GM21737 (cell line): Measurements from ENCODE around the gene CFAP45.

Source experiments
- ATAC-seq: cut with Tn5 transposase; IDR thresholded peaks from one replicate; pipeline ENCODE4 v1.9.1; 2021; ENCODE audit warnings: mild to moderate bottlenecking, moderate library complexity; ENCODE audit not compliant: unreplicated experiment

Gene CFAP45

DNA sequence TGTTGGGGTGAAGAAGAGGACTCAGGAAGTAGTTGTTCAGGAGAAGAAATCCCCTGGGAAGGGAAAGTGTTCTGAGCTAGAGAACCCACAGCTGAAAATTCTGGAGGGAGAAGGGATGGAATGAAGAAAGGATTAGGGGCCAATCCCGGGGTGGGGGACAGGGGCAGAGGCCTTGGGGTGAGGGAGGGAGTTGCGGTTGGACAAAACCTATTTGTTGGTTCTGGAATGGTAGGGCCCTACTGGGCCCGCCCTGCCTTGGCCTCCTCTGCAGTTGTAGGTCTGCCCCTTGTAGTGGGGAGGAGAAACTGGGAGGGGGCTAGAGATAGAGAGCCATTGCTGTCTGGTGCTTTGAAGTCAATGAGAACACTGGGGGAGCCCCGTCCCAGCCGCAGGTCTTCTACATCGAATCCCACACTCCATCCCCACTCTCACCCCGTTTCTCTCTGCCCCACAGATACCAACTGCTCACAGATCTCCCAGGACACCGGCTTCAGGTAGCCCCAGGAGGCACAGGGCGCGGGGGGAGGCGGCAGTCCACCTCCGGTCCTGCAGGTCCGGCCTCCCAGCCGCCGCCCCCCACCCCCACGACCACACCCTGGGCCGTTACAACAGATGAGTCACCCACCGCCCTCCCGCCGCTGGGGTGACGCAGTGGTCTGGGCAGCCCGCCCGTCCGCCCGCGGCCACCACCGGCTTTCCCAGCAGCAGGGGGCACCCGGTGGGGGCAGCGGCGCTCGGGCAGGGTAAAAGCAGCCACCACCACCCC lies 24.2 kb upstream of the CFAP45 start:
- ATAC-seq = no peak

DNA sequence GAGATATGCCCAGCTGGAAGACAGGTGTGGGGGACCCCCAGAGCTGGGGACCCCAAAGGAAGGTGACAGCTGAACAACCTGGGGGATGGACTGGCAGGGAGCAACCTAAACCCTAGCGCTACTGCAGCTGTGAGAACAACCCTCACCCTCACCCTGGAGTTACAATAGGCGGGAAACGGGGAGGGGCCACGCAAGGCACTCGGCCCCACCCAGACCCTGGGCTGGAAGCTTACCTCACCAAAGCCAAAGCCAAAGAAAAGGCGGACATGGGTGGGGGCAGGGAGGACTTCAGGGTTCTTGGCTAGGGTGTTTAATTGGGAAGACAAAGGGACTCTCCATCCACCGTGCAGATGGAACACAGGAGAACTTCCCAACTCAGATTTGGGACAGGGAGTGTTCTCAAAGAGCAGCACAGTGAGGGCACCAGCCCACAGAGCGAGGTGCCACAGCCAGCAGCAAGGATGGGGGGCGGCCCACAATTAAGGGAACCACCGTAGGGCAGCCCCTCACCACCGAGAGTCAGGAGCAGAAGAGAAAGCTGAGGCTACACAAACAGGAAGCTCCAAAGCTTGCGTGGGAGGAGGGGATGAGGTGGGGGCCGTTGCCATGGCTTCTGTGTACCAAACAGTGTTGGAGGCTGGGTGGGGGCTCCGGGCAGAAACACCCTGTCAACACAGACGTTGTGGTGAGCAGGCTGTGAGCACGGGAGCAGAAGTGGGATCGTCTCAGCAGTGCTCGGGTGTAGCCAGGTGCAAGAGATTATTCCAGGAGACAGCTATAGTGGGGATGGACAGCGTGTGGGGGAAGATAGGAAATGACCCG lies 23.4 kb upstream of the CFAP45 start:
- ATAC-seq = peak; percentile 27

DNA sequence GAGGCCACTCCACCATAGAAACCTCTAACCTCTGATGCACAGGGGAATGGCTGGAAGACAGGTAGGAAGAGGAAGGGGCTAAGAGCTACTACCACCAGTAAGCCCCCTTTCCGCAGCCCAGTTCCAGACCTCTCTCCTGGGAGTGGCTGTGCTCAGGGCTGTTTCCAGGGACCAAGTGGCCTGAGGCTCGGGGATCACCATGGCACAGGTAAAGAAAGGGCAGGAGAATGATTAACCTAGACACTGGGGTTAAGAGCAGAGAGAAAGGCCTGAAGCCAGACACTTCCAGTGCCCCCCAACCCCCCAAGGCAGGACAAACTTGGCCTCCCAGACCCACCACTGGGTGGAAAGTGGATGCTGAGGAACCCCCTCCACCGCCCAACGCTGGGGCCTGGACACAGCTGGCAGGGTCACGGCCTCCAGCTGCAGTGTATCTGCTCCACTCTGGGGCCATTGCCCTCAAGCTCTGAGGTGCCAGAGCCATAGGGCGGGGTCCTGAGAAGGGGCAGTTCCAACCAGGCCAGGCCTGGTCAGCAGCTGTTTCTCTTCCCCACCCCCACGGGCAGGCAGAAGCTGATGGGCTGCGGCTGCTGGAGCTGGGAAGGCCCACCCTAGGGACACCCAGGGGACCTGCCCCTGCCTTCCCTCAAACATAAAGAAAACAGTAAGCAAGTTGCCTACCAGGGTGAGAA lies 22.7 kb upstream of the CFAP45 start:
- no peak for ATAC-seq

DNA sequence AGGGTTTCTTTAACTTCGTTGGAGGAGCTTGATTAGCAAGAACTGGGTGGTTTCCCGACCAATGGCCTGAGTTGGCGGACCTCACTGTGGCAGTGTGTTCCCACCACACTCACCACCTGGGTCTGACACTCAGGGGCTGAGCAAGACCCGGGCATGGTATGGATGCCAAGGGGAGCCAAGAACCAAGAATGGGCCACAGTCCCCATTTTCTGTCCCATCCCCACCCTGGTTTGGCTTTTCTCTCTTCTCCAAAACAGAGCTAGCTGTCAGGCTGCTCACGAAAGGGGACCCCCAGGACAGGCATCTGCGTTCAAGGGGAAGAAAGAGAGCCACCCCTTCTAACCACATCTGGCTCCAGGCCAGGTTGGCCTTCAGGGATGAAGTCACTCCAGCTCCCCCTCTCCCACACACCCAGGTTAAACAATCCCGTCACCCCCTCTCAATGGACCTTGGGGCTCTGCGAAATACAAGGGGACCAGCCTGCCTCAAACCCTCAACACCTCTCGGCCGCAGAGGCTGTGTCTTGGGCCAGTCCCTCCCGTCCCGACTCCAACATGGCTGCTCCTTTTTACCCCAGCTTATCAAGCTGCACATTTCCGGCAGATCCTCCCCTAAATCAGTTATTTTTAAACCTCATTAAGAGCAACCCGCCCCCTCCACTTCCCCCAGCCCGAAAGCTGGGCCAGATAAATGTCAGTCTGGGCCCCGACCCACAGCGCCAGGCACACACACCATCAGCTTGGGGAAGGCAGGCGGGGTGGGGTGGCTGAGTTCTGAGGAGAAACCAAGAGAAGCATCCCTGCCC lies 21.9 kb upstream of the CFAP45 start:
- no peak for ATAC-seq

DNA sequence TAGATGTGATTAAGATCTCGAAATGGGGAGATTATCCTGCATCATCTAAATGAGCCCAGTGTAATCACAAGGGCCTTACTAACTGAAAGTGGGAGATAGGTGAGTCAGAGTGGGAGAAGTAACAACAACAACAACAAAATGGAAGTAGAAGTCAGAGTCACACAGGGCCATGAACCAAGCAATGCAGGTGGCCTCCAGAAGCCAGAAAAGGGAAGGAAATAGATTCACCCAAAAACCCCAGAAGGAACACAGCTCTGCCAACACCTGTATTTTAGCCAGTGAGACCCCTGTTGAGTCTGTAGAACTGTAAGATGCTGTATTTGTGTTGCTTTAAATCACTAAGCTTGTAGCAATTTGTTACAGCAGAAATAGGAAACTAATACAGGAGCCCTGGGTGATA lies 21.3 kb upstream of the CFAP45 start:
- peak; percentile 19 for ATAC-seq

DNA sequence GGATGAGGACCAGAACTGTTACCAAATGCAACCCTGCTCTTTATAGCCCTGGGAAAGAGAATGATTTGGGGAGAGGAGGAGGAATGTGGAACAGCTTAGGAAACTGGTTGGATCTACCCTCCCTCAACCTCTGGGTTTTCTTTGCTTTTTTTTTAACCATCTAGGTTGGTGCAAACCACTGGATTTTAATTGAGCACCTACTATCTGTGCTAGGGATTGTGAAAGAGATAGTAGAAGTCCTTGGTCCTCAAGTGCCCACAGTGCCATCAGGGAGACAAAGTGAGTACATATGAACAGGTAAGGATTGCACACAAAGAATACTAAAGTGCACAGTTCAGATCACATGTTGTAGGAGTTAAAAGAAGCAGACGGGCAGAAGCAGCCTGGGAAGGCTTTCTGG lies 20.7 kb upstream of the CFAP45 start:
- no peak for ATAC-seq

DNA sequence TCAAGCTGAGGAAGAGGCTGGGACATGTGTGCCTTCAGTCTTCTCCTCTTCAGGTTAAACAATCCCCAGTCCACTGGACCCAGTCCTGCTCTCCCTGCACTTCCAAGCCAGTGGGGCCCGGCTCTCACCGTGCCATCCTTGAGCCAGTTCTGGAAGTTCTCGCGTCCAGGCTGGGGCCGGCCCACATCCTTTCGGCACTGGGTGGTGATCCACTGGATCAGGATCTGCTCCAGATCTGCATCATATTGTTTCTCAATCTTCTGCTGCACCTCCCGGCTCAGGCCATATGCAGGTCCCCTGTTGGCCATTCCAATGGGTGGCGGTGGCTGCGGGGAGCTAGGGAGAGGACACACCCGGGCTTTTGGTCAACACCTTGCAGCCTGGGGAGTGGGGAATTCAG lies 20.2 kb upstream of the CFAP45 start:
- no peak for ATAC-seq

DNA sequence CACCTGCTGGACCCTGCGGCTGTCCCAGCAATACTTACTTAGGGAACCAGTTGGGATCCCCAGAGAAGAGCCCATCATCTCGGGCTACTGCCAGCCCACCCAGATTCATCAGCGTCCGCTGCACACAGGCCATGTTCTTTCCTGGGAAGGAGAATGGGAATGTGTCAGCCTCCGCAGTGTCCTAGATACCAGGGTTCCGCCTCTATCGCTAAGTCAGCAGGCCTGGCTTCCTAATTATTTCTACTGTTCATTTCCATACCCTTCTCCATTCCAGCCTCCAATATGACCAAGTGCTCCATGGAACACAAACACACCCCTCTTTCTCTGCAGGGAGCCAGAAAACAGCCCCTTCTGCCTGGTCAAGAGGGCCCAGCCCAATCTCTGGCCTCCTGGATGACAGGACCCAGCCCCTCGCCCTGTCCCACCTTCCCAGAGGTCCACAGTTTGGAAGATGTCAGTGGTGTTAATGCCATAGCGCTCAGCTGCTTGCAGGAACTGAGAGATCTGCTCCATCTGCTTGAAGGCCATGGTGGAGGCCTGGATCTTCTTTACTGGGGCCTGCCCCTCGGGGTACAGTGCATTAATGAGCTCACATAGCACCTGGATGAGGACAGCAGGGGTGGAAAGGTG lies 19.4 kb upstream of the CFAP45 start:
- no peak for ATAC-seq

DNA sequence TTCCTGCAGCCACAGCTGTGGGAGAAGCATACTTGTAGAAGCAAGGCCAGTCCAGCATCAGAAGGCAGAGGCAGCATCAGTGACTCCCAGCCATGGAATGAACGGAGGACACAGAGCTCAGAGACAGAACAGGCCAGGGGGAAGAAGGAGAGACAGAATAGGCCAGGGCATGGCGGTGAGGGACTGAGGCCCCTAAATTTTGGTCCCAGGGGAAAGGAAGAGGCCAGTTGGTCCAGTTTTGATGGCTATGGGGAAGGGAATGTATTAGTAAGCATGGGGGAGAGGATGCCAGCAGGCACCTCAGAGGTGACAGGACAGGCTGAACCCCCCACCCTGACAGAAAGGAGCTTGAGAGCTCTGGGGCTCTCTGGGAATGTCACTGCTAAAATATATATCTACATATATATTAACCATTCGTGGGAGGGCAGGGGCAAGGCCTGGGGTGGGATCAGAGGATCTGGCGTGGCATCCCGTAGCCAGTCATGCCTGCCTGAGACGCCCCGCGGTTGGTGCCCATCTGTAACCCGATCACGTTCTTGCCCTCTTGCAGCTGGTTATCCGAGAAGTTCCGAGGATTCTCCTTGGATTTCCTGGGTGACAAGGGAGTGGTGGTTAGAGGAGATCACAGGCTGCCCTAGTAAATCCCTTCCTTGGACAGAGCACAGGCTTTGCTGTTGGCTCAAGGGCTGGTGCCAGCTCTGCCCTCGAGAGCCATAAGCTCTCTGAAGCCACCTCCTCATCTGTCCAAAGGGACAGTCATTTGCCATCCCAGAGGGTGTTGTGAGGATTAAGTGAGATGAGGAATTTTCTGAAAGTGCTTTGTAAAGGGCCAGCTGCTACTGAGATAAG lies 18.6 kb upstream of the CFAP45 start:
- no peak for ATAC-seq

DNA sequence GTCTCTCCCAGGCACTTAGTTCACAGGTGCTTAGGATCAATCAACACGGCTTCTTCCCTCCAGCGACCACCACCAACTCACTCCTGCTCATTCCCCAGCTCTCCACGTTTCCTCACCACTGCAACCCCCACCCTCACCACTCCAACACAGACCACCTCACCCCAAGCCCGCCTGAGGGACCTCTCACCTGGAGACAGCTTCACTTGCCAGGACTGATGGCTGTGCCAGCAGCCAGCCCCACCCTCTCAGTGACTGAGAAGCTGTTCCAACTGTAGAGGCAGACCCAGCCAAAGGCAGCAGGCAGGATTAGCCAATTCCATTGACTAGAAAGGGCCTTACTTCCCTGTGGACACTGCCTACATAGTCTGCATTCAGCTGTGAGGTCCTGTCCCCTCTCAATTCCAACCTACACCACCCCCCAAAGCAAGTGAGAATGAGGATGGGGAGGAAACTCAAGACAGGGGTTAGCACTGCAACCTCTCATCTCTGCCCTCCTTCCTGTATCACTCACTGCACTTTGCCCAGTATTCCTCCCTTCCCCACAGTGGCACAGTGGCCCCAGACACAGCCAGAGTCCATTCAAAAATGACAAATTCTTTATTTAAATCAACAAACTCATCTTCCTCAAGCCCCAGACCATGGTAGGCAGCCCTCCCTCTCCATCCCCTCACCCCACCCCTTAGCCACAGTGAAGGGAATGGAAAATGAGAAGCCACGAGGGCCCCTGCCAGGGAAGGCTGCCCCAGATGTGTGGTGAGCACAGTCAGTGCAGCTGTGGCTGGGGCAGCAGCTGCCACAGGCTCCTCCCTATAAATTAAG lies 17.8 kb upstream of the CFAP45 start:
- no peak for ATAC-seq

DNA sequence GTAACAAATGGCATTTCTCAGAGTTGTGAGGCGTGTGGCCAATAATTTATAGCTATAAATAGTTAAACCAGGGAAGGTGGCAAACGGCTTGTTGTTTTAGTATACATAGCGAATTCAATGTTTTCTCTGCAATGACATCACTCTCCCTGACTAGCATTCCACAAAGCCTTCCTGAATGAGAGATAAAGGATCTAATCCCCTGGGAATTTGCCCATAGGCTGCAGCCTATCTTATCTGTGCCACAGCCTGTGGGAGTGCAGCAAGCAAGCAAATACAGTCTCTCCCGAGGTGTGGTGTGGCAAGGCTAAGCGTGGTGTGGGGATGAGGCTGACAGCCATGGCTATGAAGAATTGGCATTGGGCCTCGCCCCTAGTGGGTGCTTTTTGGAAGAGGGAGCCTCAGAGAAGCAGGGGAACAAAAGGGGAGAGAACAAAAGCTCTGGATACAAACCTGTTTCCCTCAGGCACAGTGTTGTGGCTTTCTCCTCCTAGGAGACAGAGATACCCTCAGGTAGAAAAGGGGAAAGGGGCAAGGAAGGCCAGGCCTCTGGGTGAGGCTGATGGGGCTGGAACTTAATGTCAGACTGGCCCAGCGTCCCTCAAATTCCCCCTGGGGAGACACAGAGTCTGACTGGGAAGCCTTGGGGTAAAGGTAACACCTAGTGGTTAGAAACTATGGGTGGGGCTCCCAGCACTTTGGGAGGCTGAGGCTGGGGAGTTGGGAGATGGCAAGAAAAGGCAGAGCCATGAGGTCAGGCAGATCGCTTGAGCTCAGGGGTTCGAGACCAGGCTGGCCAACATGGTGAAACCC lies 16.5 kb upstream of the CFAP45 start:
- no peak for ATAC-seq

DNA sequence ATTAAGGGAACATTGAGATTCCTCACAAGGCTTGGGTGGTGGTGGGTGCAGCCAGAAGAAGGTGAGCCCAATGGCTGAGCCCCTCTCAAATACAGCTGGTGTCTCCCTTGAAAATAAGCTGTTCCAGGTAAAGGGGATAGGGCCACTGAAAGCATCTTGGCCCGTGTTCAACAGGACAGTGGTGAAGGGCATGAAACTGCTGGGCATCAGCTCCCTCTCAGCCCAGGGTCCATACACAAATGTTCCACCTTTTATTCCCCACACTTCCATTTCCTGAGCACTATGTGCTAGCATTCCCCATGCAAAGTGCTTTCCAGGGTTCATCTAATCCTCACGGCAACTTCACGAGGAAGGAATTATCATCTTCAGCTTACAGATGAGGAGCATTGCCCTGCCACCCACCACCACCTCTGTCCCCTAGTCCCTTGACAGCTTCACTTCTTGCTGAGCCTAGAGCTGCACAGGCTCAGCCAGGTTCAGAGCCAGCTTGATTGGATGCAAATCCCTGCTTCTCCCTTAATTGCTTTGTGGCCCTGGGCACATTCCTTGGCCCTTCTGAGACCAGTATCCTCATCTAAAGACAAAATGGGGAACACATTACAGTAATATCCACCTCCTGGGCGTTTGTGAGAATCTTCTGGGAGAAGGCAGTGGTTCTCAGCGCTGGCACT lies 15.7 kb upstream of the CFAP45 start:
- ATAC-seq = no peak

DNA sequence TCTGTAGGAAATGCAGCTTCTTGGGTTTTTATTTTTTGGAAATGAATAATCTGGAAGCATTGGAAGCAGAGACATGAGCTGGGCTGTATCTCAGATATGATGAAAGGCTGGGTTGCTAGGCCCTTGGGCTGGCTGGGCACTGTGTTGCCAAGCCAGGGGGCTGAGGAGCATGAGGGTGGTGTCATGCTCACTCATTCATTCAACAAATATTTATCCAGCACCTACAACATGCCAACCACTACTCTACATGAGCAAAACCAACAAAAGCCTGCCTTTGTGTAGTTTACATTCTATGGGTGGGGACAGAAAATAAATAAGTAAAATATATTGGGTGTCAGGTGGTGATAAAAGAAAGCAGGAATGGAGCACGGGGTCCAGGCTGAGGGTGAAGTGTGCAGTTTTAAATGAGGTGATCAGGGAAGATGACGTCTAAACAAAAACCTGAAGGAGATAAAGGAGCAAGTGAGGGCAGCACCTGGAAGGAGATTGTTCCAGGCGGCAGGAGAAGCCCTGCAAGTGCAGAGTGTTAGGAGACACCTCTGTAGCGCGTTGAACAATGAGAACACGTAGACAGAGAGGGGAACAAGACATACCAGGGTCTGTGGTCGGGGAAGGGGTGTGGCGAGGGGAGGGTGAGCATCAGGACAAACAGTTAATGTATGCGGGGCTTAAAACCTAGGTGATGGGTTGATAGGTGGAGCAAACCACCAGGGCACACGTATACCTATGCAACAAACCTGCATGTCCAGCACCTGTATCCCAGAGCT lies 14.5 kb upstream of the CFAP45 start:
- ATAC-seq = no peak

DNA sequence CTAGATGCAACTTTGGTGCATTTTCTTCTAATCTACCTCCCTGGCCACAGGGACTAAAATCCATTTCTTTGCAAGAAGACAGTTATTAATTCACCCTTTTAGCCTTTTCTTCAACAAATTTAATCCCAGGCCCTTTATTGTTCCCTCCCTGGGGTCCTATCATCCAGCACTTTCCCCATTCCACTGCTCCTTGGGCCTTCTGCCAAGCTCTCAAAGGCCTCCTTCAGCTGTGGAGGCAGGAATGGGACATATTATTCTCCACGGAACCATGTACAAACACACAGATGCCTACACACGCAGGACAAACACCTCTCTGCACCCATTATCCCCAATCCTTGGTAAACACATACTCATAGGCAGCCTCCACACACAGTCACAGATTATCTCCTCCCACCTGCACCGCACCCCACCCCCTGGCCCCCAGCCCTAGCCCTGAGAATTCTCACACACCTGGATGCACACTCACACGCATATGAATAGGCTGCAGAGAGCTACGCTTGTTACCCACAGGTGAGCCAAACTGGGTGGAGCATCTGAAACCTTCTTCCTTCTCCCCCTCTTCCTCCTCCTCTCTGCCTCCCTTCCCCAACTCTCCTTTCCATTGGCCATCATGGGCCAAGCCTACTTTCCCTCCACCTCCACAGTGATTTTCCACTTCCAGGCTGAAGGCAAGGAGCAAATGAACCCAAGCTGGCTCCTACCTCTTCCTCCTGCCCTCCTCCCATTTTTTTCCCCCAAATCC lies 13.7 kb upstream of the CFAP45 start:
- no peak for ATAC-seq

DNA sequence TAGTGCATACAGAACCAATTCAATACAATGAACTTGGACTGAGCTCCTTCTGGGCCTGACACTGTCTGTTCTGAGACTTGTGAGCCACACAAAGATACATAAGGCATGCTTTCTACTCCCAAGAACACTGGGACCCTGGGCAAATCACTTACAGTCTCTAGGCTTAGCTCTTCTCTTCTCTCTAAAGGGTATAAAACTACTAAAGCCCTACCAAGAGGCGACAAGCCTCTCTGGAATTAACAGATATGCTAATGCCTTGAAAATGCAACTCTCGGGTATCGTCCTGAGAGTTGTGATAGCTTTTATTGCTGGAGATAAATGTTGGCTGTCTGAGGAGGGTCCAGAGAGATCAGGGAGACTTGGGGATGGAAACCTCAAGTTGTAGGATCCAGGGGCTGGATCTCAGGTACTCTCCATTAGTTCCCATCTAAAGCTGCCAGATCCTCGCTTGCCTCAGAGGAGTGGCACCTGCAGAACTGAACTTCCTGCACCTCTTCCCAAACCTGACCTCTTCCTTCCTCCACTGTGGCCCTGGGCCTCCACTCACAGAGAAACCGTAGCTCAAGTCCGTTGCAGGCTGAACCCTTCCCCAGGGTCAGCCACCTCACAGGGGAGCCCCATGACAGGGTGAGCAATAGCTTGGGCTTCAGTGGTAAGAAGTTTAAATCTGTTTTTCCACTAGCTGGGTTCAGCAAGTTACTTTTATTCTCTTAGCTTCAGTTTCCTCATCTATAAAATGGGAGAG lies 11.5 kb upstream of the CFAP45 start:
- no peak for ATAC-seq
